Lung (tissue), 12 donors: Measurements from ENCODE around the gene AP3S2. TPM values are rescaled to one million over a fixed set of nuclear protein-coding genes. Genes with fewer than 3 reads are reported as not detected.

ENCODE experiments used
- ATAC-seq: fragments of 200-7000 bp; cut with Tn5 transposase; one replicate; pipeline ENCODE4 v1.9.1; 2020; ENCODE audit warnings: moderate number of reproducible peaks; ENCODE audit not compliant: insufficient read depth, low FRiP score
- DNase-seq, 3 donors: peaks; one replicate each; pipeline ENCODE4 v3.0.0-alpha.2; 2013 to 2017
- H3K27ac ChIP-seq, 2 donors: one replicate each; pipeline ENCODE4 v1.5.1; 2013; ENCODE audit warnings: mild to moderate bottlenecking in 2 of 2, moderate library complexity in 2 of 2, control low read depth in 1 of 2, inconsistent platforms in 1 of 2, low read depth in 1 of 2, low read length in 1 of 2
- H3K27me3 ChIP-seq, 3 donors: one replicate each; pipeline ENCODE4 v1.5.1; 2013; ENCODE audit warnings: low read length in 2 of 3; ENCODE audit not compliant: control insufficient read depth in 3 of 3, insufficient read depth in 3 of 3
- H3K36me3 ChIP-seq, 4 donors: one replicate each; pipeline ENCODE4 v1.5.1; 2013; ENCODE audit warnings: low read length in 4 of 4, mild to moderate bottlenecking in 1 of 4, moderate library complexity in 1 of 4; ENCODE audit not compliant: control insufficient read depth in 4 of 4, insufficient read depth in 4 of 4
- H3K4me1 ChIP-seq, 5 donors: one replicate each; pipeline ENCODE4 v1.5.1; 2013; ENCODE audit warnings: low read length in 5 of 5, mild to moderate bottlenecking in 2 of 5, moderate library complexity in 1 of 5; ENCODE audit not compliant: control insufficient read depth in 5 of 5, insufficient read depth in 5 of 5
- H3K4me3 ChIP-seq: one replicate; pipeline ENCODE4 v1.5.1; 2013; ENCODE audit warnings: mild to moderate bottlenecking, control low read depth, moderate library complexity
- H3K9ac ChIP-seq, 2 donors: one replicate each; pipeline ENCODE4 v1.5.1; 2013; ENCODE audit warnings: low read length in 2 of 2, control low read depth in 1 of 2; ENCODE audit not compliant: insufficient read depth in 1 of 2
- H3K9me3 ChIP-seq, 4 donors: one replicate each; pipeline ENCODE4 v1.5.1; 2013; ENCODE audit warnings: low read length in 3 of 4, mild to moderate bottlenecking in 1 of 4, moderate library complexity in 1 of 4; ENCODE audit not compliant: control insufficient read depth in 4 of 4, insufficient read depth in 3 of 4
- WGBS, 2 donors: extraction: QIAGEN DNeasy Blood & Tissue Kit; methylation state at CpG; one replicate each; pipeline ENCODE4 v1.1.7; 2013; 5-methylcytosine and 5-hydroxymethylcytosine counted together
- polyA plus RNA-seq, 2 donors: library from polyadenylated mRNA; stranded (reverse); fragments of 200-250 nt; gene quantifications; one replicate each; pipeline ENCODE4 v1.2.1, GENCODE V29; 2013
- total RNA-seq, 2 donors: library from RNA; depleted of rRNA in 1 of 2; stranded (reverse); fragments of >200 nt in 1 of 2; gene quantifications; one replicate each; pipeline ENCODE4 v1.2.1, GENCODE V29; 2014 to 2021
- TF ChIP-seq, protein P1 (sequence below): IDR thresholded peaks from 2 replicates; pipeline ENCODE4 v1.5.1; 2012; ENCODE audit warnings: mild to moderate bottlenecking; ENCODE audit errors: control extremely low read depth, extremely low read depth
- donor health status: control.
- donor health status: control.
- donor health status: Bipolar disorder and iron deficiency.
- donor health status: healthy.
- donor health status: DM: yes; HTN: yes; CAD: no.

AP3S2 gene
- total and polyA plus RNA-seq, 4 donors, result 9.9 to 31.8 (median 25.9) TPM

DNA sequence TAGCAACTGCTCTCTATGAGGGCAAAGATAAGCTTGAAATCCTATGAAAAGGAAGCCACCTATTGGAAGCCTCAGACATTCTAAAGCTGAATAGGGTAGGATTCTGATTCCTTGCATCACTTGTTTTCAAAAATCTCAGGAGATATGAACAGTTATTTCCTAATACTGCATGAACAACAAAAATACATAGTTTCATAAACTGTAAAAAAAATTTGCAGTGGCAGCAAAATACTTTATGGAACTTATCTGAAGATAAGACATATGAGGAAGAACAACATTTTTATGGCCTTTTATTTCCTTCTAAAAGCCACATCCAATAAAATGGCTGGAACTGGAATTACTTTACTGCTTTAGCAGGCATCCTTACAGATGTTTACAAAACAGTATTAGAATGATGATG, 29.9 kb downstream of the AP3S2 start:
- no peak for DNase-seq
- no peak for ATAC-seq
- no peaks in the 10 kb centered on the region for H3K27me3 ChIP-seq
- TF ChIP-seq, protein P1, sequence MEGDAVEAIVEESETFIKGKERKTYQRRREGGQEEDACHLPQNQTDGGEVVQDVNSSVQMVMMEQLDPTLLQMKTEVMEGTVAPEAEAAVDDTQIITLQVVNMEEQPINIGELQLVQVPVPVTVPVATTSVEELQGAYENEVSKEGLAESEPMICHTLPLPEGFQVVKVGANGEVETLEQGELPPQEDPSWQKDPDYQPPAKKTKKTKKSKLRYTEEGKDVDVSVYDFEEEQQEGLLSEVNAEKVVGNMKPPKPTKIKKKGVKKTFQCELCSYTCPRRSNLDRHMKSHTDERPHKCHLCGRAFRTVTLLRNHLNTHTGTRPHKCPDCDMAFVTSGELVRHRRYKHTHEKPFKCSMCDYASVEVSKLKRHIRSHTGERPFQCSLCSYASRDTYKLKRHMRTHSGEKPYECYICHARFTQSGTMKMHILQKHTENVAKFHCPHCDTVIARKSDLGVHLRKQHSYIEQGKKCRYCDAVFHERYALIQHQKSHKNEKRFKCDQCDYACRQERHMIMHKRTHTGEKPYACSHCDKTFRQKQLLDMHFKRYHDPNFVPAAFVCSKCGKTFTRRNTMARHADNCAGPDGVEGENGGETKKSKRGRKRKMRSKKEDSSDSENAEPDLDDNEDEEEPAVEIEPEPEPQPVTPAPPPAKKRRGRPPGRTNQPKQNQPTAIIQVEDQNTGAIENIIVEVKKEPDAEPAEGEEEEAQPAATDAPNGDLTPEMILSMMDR, result no peak
- H3K27ac ChIP-seq, result no peak overlapping the region
- H3K4me1 ChIP-seq, result no peaks in the 10 kb centered on the region
- H3K36me3 ChIP-seq, result peaks cover 0 to 22% (median 15%) of the 10 kb centered on the region in 4 donors
- H3K9me3 ChIP-seq, result no peaks in the 10 kb centered on the region
- H3K4me3 ChIP-seq, result no peak overlapping the region
- H3K9ac ChIP-seq, result no peak overlapping the region

DNA sequence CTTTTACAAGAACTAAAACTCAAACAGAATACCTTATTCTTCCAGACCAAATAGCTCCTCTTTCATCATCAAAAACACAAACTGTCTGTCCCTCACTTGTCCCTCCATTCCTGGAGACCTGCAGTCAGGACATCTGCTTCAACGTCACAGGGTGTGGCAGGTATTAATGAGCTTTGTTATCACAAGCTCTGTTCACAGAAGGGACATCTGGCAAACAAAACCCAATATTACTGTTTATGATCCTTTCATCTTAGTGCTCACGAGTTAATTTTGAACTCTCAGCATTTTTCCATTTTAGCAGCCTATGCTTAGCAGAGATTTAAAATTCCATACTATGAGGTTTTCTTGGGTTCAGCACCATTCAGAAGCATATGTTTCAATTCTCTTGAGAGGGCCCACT, 32.9 kb downstream of the AP3S2 start:
- H3K27me3 ChIP-seq, result no peaks in the 10 kb centered on the region
- ATAC-seq (no peak), DNase-seq (no peak)
- no peak overlapping the region for H3K27ac ChIP-seq
- TF ChIP-seq, protein P1, result no peak
- no peak overlapping the region for H3K9ac ChIP-seq
- no peaks in the 10 kb centered on the region for H3K4me1 ChIP-seq
- no peak overlapping the region for H3K4me3 ChIP-seq
- no peaks in the 10 kb centered on the region for H3K9me3 ChIP-seq
- 82 to 96% methylated on average over 2 of the region's 2 CpGs for WGBS, 2 donors
- H3K36me3 ChIP-seq, result peaks cover 0 to 25% (median 16%) of the 10 kb centered on the region in 4 donors

- ATAC-seq (no peak), DNase-seq (no peak)
- Histone ChIP-seq H3K9ac (no peak overlapping the region), H3K27me3 (no peaks in the 10 kb centered on the region), H3K9me3 (no peaks in the 10 kb centered on the region), H3K4me3 (no peak overlapping the region), H3K27ac (no peak overlapping the region), H3K36me3 (peaks cover 0 to 24% (median 15%) of the 10 kb centered on the region in 4 donors), H3K4me1 (no peaks in the 10 kb centered on the region)
- WGBS, 2 donors, result 75 to 80% methylated on average over 3 of the region's 3 CpGs
- TF ChIP-seq, protein P1, result no peak
These were observed 33.4 kb downstream of the AP3S2 start for GRCh38 chr15:89860431-89860830.
